Bronchial epithelial cell (primary cell): ENCODE results near the gene GMPPA. TPM values are rescaled to one million over a fixed set of nuclear protein-coding genes. Genes with fewer than 3 reads are reported as not detected.

Source experiments
- DNase-seq: peaks from one replicate; pipeline ENCODE4 v3.0.0-alpha.2; 2010; ENCODE audit warnings: low read depth
- FAIRE-seq: peaks from 2 replicates; lab custom pipeline; 2011; peaks lifted over from hg19 to GRCh38; lab: Jason Lieb, UNC
- H3K27me3 ChIP-seq: 2 replicates; pipeline ENCODE4 v1.5.1; 2011; ENCODE audit warnings: low read length; ENCODE audit not compliant: control insufficient read depth, insufficient read depth
- H3K36me3 ChIP-seq: 2 replicates; pipeline ENCODE4 v1.5.1; 2011; ENCODE audit warnings: low read length; ENCODE audit not compliant: control insufficient read depth, insufficient read depth
- H3K4me3 ChIP-seq: 2 replicates; pipeline ENCODE4 v1.5.1; 2011; ENCODE audit warnings: mild to moderate bottlenecking, low read depth, low read length, control low read depth
- total RNA-seq: library from RNA; depleted of rRNA; stranded (reverse); fragments of >200 nt; gene quantifications from 2 replicates; pipeline ENCODE4 v1.2.1, GENCODE V29; 2014
- TF ChIP-seq, protein P1 (sequence below): IDR thresholded peaks from 2 replicates; pipeline ENCODE4 v1.5.1; 2011; ENCODE audit warnings: mild to moderate bottlenecking, moderate library complexity, low read length, control low read depth, inconsistent platforms; ENCODE audit not compliant: insufficient read depth, severe bottlenecking

GMPPA gene
- total RNA-seq, 1 donor from 2014 or later: 49.0 TPM

DNA sequence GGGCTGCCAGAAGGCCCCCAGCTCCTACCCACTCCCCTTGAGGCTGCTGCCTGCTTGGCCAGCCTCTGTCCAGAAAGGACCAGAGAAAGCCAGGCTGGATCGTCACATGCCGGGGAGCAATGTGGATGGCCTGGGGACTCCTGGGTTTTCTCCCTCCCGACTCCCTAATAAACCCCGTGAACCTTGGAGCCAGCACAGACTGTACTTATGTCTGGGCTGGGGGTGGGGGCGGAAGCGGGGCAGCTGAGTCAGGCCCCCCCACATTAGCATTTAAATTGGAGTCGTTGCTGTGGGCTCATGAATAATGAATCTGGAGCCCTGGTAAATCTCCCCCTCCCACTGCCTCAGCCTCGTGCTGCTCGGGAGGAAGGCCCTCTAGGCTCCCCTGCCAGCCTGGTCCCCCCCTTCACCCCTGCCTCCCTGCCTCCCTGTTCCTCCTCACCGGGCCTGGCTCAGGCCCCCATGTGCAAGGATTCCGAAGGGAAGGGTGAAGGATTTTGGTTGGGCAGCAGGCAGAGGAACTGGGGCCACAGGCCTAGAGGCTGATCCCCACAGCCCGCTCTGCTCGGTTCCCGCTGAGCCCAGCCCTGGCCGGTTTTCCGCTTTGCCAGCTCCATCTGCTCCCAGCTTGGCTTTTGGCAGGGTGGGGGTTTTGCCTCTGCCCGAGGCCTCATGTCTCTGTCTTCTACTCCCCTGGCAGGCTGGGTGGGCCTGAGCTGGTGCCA lies 8.3 kb downstream of the GMPPA start:
- TF ChIP-seq, protein P1, sequence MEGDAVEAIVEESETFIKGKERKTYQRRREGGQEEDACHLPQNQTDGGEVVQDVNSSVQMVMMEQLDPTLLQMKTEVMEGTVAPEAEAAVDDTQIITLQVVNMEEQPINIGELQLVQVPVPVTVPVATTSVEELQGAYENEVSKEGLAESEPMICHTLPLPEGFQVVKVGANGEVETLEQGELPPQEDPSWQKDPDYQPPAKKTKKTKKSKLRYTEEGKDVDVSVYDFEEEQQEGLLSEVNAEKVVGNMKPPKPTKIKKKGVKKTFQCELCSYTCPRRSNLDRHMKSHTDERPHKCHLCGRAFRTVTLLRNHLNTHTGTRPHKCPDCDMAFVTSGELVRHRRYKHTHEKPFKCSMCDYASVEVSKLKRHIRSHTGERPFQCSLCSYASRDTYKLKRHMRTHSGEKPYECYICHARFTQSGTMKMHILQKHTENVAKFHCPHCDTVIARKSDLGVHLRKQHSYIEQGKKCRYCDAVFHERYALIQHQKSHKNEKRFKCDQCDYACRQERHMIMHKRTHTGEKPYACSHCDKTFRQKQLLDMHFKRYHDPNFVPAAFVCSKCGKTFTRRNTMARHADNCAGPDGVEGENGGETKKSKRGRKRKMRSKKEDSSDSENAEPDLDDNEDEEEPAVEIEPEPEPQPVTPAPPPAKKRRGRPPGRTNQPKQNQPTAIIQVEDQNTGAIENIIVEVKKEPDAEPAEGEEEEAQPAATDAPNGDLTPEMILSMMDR: no peak
- peaks cover 17% of the 10 kb centered on the region for H3K27me3 ChIP-seq
- no peak for FAIRE-seq
- no peak for DNase-seq
- H3K36me3 ChIP-seq: peaks cover 19% of the 10 kb centered on the region
- H3K4me3 ChIP-seq: no peak overlapping the region

DNA sequence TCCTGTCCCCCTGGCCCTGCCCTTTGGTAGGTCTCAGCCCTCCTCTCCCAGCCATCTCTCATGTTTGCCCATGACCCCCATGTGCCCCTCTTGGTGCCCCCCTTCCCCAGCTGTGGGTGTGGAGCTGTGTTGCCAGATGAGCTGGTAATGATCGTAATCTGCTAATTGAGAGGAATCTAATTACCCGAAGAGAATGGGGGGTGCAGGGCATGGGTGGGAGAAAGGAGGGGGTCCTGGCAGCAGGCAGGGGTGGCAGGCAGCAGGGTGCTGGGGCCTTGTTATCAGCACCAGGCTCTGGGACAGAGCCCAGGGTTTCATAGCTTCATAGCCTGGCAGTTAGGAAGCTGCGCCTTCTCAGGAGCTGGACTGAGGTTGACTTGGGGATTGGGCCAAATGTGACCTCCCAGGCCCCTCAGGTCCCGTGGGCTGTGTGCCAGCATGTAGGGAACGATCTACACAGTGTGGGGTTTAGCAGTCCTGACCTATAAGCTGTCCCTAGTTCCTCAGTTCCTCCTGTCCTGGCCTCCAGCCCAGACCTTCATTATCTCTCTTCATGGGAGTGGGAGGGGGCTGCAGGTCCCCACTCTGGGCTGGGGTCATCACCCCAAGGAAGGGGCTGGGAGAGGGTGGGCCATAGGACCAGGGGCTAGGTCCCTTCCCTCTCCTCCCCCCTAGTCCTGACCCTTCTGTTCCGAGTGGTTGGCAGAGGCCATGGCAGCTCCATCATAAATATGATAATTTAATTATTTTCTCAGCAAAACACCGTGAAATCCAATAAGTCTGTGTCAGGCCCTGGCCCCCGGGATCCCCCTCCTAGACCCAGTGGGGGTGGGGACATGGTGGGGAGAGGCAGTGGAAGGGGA lies 9.1 kb downstream of the GMPPA start:
- Histone ChIP-seq H3K27me3 (peaks cover 25% of the 10 kb centered on the region), H3K4me3 (no peak overlapping the region), H3K36me3 (peaks cover 14% of the 10 kb centered on the region)
- TF ChIP-seq, protein P1: no peak
- FAIRE-seq: no peak
- DNase-seq: no peak

DNA sequence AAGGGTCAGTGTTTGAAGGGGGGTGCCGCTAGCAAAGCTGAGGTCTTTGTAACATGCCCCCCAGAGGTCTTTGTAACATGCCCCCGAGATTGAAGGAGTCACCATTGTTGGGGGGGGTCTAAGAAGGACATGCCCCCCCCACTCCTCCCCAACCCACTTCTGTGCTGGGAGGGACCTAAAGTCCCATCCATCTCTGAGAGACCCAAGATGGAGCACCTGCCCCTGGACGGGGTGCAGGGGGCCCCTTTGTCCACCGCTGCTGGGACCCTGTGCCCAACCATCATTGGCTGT lies 9.7 kb downstream of the GMPPA start:
- Histone ChIP-seq H3K27me3 (peaks cover 31% of the 10 kb centered on the region), H3K4me3 (no peak overlapping the region), H3K36me3 (peaks cover 13% of the 10 kb centered on the region)
- TF ChIP-seq, protein P1: no peak
- no peak for DNase-seq
- FAIRE-seq: no peak

DNA sequence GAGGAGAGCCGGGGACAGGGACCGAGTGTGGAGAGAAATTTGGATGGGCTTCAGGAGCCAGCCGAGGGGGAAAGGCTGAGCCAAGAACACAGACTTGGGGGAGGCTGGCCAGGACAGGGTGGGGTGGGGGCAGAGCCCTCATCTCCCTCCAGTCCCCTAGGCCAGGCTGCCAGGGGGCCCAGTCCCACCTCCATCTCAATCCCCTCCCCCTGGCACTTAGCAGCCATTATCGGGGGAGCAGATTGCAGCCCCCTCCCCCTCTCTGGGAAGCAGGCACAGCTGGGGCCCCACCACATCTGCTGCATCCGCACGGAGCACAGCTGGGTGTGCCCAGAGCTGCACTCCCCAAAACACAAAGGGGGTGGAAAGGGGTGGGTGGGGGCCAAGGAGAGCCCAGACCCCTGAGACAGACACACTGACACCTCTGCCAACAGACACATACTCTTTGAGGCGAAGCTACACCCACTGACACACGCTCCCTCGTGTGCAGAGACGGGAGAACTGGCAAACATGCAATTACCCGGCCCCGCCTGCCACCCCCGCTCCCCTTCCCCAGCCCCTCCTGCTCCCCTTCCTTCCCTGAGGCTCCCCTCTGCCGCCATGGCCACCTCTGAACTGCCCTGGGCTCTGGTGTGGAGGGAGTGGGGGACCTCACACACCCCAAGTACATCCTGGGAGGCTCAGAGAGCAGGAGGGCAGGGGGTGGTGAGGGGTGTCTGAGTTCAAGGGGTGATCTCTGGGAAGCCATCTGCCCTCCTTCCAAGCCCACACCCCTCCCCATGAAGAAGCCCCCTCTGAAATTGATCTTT lies 10.5 kb downstream of the GMPPA start:
- FAIRE-seq: no peak
- DNase-seq: no peak

DNA sequence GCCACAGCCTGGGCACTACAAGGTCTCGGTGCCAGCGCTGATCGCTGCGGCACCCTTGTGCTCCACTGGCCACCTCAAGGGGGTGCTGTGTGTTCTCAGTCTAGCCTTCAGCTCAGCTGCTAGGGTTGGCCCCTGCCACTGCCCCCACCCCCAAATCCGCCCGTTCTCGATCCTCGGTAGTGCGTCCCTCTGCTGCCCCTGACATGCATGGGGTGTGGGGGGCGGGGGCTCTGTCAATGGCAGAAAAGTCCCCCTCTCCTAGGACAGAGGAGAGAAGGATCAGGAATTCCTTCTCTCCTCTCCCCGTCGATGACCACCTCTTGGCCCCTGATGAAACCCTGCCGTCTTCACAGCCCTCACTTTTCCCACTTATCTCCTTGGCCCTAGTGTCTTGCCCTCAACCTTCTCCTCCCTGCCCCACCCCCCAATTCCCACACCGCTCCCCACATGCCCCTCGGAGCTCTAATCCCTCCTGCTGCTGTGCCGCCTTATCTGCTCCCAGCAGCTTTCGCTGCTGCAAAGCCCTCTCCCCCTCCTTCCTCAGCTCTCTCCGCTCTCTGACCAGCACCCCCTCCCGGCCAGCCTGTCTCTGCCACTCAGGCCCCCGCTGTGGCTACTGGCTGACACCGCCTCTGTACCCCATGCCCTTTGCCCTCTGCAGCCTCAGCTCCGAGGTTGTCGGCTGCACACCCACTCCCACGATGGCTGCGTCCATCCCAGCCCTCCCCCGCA lies 11.3 kb downstream of the GMPPA start:
- TF ChIP-seq, protein P1: peak; percentile 87
- Histone ChIP-seq H3K4me3 (no peak overlapping the region), H3K36me3 (peaks cover 5% of the 10 kb centered on the region), H3K27me3 (peaks cover 45% of the 10 kb centered on the region)
- DNase-seq (peak; percentile 35), FAIRE-seq (no peak)

More for the DNA sequence above, 10.5 kb downstream of the GMPPA start:
- Histone ChIP-seq H3K4me3 (no peak overlapping the region), H3K27me3 (peaks cover 39% of the 10 kb centered on the region), H3K36me3 (peaks cover 8% of the 10 kb centered on the region)
- TF ChIP-seq, protein P1: no peak
